GM18498 (cell line): Measurements from ENCODE around the gene MGARP.
"Not testable (repeated sequence)": the region's sequence is repeated elsewhere in the genome, so short reads cannot be mapped to it uniquely, and the experiment has no call there.

Experiments
- ATAC-seq: cut with Tn5 transposase; IDR thresholded peaks from one replicate; pipeline ENCODE4 v1.9.1; 2021; ENCODE audit warnings: mild to moderate bottlenecking, moderate library complexity; ENCODE audit not compliant: unreplicated experiment

Gene MGARP

DNA sequence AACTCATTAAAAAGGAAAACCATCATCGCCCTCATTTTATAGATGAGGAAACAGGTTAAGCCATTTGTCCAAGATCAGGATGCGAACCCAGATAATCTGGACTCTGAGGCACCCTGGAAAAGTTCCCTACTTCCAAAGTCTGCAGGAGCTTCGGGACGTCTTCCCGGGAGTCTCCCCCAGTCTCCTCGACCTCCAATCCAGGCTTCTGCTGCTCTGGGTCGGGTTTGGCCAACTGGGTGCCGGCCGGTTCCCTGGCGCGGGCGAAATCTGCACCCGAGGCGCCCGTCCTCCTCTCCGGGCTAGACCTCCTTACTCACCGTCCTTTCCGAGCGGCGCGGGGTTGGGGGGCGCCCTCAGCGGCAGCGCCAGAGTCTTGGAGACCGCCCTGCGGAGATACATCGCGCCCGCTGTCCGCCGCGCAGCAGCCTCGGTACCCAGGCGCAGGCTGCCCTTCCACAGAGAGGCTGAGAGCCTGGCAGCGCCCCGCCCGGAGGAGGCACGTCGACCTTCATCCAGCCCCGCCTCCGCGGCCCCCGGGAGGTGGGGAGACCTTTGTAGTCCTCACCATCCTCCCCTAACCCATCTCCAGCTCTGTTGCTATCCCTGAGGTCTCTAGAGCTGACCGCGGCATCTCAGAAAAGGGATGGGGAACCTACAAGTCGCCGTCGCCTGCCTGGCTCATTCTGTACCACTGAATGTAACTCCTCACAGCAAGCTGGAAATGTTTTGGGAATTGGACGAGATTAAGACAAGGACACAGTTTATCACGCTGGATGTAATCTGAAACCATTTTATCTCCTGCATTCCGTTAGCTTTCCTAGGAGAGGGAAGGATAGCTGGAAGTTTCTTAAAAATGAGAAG is at the start of gene MGARP:
MGARP (minus strand) TSS at position 466 of the 861 bp plus-strand sequence; CDS start at position 399, 67 bp downstream.
- peak; percentile 55 for ATAC-seq

DNA sequence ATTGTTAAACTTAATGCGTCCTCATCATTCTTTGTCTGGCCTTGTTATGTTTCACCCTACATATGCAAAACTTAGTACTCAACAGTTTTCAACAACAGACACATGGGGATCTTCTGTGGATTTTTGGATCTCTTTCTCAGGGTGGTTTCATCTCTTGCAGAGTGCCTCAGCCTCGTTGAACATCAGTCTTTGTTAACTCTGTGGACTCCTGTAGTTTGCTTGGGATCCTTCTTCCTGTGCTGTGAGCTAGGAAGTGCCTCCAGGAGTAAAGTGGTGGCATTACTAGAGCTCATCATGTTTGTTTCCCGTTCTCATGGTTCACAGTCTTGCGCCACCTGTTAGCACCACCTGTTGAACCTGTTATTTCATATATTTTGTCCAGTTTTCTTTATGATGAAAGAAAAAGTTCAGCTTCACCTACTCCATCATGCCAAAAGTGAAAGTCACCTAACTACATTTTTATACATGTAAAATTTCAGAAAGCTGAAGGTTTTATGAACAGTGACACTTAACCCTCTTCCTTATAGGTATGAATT is 49.7 kb upstream of the MGARP start:
- no peak for ATAC-seq

DNA sequence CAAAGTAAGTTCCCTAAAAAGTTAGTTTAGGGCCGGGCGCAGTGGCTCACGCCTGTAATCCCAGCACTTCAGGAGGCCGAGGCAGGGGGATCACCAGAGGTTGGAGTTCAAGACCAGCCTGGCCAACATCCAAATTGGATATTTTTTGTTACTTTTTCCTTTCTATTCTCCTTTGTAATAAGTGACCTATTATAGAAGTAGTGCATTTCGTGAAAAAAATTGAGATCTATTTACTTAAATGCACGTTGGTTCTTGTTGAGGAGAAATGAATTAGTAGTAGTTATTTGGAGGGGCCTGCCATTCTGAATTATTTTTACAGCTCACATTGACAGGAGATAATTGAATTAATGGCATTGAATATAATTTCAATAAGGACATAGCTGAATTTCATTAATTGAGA is 44.6 kb upstream of the MGARP start:
- ATAC-seq: no peak

DNA sequence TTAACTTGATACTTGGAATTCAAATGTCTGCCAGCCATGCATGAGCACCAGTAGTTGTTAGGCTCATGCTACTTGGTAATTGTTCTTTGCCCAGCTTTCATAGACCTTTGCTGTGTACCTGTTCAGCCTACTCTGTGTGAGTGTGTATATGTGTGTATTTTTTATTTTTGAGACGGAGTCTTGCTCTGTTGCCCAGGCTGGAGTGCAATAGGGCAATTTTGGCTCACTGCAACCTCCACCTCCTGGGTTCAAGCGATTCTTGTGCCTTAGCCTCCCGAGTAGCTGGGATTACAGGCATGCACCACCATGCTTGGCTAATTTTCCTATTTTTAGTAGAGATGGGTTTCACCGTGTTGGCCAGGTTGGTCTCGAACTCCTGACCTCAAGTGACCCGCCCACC is 42.5 kb upstream of the MGARP start:
- ATAC-seq: not testable (repeated sequence)

DNA sequence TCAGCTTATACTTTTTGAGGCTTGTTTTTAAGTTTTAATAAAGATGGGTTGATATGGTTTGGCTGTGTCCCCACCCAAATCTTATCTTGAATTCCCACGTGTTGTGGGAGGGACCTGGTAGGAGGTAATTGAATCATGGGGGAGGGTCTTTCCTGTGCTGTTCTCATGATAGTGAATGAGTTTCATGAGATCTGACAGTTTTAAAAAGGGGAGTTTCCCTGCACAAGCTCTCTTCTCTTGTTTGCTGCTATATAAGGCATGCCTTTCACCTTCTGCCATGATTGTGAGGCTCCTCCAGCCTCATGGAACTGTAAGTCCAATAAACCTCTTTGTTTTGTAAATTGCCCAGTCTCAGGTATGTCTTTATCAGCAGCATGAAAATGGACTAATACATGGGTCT is 42.0 kb upstream of the MGARP start:
- not testable (repeated sequence) for ATAC-seq

DNA sequence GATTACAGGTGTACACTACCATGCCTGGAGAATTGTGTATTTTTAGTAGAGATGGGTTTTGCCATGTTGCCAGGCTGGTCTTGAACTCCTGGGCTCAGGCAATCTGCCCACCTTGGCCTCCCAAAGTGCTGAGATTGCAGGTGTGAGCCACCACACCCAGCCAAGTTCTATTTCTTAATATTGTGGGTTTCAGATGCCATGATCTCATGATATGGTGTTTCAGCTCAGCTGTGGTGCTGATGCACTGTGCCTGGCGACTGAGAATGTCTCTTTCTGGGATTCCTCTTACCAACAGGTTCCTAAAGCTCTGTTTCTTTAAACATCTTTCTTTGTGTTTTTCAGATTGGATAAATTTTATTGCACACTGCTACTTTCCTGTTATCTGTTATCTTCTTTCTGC is 39.5 kb upstream of the MGARP start:
- ATAC-seq: no peak

DNA sequence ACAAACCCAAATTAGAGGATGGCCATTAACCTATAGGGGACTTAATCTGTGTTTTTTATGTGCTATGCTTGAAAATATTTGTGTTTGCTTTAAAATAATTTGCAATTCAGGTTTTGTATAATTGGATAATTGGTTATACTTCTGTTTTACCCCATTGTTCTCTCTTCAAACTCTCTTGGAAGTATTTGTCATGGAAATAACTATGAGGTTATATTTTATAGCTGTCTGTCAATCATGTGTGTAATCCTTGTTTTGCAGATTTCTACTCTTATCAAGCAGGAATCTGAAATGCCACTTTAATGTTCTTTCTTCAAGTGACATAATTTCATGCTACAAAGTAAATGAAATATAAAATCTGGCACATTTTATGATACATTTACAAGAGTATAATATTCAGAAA is 37.6 kb upstream of the MGARP start:
- ATAC-seq: no peak

DNA sequence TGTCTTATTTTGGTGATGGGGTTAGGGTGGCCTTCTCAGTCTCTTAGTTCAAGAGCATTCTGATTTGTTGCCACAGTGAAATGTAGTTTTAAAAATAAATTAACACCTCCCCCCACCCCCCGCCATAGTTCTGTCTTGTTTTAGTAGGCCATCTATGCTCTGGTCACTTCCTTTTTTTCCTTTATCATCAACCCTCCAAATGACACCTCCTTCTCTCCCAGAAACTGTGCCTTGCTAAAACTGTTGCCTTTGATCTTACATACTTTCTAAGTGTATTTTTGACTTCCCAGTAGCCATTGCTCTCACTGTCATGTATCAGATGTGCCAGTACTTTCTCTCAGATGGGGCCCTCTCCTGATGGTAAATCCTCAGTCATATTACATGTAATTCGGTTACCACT is 36.7 kb upstream of the MGARP start:
- no peak for ATAC-seq

DNA sequence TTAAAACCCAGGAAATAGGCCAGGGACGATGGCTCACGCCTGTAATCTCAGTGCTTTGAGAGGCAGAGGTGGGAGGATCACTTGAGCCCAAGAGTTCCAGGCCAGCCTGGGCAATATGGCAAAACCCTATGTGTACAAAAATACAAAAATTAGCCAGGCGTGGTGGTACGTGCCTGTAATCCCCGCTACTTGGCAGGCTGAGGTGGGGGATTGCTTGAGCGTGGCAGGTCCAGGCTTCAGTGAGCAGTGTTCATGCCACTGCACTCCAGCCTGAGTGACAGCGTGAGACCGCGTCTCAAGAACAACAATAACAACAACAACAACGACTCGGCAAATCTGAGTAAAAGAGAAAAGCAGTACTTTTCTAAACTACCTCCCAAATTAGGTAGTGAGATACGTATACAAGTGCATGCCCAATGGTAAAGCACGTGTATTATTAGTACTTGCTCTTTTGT is 35.2 kb upstream of the MGARP start:
- ATAC-seq: peak; percentile 68

DNA sequence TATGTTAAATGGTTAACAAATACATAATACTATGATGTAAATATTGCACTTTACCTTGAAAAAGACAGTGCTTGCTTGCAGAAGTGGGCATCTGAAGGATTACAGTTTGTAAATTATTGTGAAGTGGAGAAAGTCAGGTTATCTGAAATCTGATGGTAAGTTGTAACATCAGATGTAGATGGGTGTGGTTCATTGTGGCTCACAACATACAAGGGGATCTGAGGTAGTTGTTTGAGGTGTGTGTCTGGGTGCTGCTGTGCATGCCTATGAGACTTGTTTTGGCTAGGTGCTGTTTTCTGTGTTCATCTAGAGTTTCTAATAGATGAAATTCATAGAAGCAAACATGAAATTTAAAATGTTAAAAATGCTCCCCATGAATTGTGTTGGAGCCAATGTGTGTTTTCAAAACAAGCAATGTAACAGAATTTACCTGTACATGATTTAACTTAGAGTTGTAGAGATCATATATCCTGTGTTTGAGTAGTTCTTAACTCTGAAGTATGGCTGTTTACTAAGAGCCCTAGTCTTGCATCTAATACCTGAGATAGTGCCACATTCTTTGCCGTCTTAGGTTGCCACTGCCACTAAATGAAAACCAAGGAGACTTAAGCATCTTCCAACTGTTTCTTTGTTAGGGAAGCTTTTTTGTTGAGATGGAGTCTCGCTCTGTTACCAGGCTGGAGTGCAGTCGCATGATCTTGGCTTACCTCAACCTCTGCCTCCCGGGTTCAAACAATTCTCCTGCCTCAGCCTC is 34.2 kb upstream of the MGARP start:
- ATAC-seq: no peak

DNA sequence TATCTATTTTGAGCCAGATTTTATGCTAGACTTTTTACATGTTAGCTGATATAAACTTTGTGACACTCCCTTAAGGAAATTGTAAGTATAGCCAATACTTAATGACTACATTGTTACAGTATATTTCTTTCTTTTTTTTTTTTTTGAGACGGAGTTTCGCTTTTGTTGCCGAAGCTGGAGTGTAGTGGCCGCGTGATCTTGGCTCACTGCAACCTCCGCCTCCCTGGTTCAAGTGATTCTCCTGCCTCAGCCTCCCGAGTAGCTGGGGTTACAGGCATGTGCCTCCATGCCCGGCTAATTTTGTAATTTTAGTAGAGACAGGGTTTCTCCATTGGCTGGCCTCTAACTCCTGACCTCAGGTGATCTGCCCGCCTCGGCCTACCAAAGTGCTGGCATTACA is 33.4 kb upstream of the MGARP start:
- not testable (repeated sequence) for ATAC-seq

DNA sequence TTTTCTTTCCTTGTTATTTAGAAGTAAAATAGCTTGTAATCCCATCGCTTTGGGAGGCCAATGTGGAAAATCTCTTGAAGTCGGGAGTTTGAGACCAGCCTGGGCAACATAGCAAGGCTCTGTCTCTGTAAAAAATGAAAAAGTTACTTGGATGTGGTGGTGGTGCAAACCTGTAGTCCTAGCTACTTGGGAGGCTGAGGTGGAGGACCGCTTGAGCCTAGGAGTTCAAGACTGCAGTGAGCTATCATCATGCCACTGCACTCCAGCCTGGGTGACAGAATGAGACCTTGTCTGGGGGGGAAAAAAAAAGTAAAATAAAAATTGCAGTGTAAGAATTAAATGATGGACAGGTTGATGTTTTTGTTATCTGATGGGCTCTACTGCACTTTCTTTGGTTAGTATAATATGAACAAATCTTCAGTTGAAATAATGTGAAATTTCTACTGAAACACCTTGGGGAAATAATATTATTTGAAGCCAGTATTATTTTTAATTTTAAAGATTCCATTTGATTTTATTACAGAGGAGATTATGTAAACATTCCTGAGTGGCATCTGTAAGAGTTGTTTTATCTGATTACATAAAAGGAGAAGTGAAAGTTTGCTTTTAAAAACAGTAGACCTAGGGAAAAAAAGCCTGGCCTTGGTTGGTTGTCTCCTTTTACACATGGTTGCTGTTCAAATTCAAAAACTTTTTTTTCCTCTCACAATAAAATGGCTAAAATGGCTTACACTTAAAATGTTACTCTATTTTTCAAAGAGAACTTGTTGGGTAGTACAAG is 32.7 kb upstream of the MGARP start:
- ATAC-seq: no peak

DNA sequence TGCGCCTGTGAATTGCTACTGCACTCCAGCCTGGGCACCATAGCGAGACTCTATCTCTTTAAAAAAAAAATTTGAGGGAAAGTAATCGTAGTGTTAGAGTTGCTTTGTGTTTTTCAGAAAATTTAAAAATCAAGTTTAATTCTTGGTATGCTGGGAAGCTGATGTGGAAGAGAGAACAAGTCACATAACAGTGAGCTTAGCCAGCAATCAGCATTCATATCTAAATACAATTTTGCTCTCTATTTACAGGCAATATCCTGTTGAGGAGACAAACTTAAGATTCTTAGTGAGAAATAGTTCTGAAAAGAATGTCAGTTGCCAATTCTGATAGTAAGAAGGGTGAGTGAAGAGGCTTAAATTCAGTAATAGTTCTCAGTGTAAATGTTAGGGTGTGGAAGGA is 31.9 kb upstream of the MGARP start:
- ATAC-seq: no peak

DNA sequence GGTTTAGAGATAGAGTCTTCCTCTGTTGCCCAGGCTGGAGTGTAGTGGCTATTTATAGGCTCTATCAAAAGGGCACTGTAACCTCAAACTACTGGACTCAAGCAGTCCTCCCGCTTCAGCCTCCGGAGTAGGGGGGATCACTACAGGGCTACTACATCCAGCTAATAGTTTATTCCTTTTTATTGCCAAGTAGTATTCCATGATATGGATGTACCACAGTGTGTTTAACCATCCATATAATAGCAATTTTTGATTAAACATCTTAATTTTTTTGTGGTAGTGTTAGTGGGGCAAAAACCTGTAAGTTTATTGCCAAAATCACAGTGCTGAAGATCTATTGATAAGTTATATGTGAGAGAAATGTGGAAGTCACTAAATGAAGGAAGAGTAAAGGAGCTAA is 24.9 kb upstream of the MGARP start:
- no peak for ATAC-seq

DNA sequence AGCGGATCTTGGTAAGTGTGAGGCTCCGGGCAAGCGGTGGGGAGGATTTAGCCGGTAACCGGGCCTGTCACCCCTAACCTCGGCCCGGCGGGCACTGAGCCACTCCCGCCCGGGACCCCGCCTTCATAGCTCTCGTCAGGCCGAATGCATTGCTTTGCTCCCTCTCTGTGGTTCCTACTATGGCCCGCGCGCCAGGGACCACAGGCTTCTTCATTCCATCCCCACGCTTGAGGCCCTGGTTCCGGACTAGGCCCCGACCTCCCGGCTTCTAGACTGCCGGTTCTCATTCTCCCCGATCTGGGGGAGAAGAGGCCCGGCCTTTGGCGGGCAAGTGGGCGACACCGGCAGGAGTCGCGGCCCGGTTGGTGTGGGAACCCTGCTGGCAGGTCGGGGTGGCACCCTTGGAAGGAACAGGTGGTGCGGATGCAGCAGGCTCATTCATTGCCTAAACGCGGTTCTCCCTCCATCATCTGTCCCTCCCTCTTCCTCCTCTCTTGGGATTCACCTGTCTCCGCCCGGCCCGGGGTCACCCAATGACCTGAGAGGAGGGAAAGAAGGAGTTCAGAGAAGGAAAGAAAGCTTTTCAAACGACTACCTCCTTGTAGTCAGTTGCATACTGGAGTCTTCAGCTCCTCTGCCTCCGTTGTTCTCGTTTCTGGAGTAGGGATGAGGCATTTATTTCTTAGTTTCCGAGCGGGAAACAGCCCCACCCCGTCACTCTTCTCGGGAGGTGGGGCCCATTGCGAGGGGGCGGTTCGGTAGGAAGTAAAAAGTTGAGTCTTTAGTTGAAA is 22.0 kb upstream of the MGARP start, which contains the start of gene NDUFC1:
NDUFC1 (minus strand) TSS at position 657 of the 791 bp plus-strand sequence. CDS start 6,679 bp downstream, outside the sequence.
- ATAC-seq: peak; percentile 46

DNA sequence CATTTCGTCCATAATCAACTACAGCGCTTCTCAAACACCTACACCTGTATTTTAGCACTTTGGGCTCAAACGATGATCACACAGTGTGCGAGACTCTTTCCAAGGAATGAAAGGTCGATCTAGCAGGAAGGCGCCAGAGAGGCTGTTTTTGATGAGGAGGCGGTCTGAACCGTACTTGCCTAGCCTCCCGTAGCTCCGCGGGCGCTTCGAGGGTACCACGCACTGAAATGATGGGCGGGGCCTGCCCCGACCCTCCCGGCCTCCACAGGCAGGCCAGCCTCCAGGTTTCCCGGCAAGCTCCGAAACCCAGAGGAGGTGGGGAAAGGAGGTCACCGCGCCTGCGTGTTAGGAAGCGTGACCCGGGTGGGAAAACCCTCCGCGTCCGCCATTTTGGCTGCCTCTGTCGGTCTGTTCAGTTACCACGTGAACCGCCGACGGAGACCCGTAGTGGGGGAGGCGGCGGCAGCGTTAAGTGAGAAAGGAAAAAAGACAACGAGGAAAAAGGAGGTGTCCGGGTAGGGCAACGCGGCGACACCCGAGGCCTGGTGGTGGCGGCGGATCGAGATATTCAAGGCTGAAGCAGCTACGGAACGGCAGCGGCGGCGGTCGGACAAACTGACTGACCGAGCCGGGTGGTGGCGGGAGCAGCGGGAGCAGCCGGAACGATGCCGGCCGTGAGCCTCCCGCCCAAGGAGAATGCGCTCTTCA is 21.2 kb upstream of the MGARP start, which contains the start of gene NAA15:
NAA15 (plus strand) TSS at position 393 of the 708 bp plus-strand sequence; CDS start at position 666, 273 bp downstream.
- ATAC-seq: peak; percentile 87

DNA sequence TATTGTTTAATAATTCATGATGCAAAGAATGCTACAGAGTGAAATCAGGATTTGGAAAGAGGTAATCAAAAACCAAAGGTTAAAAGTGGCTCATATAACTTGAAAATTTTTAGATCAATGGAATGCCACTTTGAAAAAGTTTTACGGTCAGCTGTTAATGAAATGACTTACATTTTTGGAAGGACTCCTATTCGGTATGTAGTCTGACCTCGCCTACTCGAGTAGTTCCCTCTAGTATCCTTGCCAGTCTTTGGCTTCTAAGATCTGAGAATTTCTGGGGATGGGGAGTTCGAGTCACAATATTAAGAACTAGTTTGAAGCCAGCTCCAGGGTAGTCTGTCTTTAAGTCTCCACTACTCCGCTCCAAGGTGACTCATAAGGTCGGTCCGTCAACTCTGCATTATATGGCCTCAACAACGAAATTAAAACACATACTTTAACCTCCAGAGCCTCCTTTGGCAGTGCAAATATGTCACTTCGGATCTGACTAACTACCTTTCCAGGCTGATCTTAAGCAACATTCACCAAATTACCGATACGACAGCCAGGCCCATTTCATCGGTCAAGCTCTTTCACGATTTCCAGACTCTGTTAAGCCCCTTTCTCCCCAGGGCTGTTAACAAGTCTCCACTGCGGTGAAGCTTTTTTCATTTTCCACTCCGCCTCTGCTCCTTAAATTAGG is 20.5 kb upstream of the MGARP start:
- ATAC-seq: peak; percentile 9

DNA sequence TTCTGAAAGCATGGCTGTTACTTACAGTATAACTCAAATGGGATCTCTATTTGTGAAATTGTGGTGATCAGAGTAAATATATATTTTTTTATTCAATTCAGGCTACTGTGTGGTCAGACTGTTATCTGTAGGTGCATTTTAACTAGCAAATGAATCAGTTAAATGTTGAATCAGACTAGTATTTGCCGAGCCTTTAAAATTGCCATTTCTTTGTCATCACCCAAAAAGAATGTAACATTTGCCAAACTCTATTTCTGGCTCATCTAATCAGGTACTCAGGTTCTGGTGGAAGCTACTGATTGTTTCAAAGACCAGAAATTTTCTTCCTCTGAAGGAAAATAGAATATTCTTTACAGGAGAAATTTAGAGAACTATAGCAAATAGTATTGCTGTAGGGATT is 19.5 kb upstream of the MGARP start:
- ATAC-seq: no peak

DNA sequence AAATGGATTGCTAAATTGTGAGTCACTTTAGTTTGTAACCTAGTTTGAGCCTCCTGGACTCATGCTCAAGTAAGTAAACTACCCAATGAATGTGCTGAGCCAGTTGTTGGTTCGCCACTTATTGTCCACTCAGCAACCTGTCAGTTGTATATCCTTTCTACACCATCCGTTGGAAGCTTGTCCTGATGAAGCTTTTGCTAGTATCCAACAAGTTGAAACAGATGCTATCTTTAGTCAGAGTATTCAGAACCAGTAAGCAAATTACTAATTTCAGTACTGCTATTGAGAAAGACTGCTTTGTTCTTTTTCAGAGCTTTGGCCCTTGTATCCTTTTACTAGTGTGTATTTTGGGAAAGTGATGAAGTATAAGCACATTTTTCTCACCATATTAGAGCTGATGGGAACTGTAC is 17.0 kb upstream of the MGARP start:
- no peak for ATAC-seq
